ENCODE results near the gene IER5.

The IER5 gene

DNA sequence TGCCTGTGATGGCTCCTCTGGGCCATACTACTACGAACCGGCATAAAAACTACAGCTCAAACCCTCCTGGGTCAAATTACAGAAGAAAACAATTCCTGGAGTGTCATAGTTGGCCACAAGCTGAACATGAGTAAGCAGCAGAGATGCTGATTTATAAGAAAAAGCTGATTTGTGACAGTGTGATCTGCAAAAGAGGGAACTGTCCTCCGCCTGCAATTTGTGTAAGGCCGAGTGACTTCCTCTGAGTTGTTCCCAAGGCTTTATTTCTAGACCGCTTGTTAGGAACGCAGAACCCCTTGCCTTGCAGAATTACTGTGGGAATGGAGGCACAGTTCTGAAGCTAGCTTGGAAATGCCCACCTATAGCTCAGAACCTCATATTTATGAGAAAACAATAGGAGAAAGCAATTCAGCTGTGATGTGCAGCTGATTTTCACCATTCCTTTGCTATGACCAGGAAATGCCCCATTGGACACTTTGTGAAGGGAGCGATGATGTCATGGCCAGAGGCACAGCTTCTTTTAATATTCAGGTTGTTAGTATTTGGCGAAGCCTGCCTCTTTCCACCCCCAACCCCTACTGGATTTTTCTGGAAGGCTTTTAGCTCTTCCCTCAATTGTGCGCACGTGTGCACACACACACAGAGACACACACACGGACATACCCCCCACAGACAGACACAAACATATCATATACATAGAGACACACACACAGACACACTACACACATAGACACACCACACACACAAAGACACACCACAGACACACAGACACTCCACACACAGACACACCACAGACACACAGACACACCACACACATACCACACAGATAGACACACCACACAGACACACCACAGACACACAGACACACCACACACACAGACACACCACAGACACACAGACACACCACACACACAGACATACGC lies 47.6 kb downstream of the IER5 start:
- DNase-seq, result no peak

DNA sequence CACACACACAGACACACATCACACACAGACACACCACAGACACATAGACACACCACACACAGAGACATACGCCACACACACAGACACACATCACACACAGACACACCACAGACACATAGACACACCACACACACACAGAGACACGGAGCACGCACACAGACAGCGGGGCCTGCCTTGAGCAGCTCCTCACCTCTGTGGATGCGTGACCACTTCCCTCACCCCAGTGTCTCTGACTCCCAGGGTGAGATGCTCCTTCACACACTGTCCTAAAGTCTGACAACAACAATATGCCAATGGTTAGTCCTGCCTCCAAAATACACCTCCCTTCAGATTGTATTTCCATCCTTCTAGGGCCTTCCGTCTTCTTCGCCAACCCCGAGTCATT lies 48.2 kb downstream of the IER5 start:
- no peak for DNase-seq

DNA sequence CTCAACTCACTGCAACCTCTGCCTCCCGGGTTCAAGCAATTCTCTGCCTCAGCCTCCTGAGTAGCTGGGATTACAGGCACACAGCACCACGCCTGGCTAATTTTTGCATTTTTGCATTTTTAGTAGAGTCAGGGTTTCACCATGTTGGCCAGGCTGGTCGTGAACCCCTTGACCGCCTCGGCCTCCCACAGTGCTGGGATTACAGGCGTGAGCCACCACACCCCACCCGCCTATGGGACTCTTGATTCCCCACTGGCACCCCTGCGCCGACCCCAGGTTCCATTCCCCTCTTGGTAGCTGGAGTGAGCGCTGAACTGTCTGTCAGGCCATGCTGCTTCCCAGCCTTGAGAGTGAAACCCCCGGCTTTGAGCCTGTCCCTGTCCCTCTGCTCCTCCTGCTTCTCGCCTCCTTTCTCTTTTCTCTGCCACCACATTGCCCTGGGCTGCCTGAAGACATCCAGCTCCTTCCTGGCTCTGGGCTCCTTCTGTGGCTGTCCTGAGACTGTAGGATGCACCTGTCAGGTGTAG lies 48.8 kb downstream of the IER5 start:
- DNase-seq, result no peak

DNA sequence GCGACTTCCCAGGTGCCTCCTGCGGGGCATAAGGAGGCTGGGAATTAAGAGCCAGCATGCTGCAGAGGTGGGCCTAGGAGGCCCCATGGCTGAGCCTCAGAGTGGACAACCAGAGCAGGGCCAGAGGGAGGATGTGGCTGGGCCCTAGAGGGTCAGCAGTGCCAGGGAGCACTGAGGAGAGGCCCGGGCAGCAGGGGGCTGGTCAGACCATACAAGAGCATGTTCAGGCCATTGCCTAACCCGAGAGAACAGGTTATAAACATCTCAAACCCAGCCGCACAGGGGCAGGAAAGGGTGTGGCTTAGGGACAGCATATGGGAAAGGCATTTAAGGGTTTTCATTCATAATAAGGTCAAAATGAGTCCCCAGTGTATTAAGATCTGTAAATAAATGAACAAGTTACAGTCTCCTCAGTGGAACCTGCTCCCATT lies 51.1 kb downstream of the IER5 start:
- DNase-seq, result no peak

DNA sequence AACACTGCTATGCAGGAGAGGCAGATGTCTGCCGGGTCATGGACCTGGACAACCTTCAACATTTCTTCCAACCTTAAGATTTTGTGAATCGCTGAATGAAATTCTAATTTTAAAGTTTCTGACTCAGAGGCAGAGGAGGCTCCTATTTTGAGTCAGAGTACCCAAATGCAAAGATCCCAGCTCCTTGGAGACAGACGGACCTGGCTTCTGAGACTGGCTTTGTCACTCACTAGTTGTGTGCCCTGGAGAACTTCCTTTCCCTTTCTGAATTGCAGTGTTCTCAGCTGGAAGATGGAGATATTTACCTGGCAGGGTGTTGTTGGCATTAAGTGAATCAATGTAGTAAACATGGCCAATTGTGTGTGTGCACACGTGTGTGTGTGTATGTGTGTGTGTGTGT lies 51.9 kb downstream of the IER5 start:
- no peak for DNase-seq

DNA sequence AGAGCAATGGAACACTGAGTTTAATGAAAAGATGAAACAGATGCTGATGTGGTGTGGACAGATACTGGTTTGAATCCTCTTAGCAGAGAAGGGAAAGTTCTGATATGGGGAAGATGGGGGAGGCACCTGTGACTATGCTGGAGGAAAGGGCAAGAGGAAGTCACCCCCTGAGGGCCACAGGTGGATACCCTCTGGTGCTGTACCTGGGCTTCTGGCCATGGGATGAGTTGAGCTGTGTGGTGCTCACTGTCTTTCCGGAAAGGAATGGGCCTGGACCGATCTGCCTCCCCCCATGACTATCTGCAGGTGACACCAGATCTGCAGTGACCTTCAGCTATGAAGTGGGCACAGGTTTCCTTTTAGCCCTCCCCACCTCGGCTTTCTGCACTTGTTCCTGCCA lies 52.4 kb downstream of the IER5 start:
- no peak for DNase-seq

DNA sequence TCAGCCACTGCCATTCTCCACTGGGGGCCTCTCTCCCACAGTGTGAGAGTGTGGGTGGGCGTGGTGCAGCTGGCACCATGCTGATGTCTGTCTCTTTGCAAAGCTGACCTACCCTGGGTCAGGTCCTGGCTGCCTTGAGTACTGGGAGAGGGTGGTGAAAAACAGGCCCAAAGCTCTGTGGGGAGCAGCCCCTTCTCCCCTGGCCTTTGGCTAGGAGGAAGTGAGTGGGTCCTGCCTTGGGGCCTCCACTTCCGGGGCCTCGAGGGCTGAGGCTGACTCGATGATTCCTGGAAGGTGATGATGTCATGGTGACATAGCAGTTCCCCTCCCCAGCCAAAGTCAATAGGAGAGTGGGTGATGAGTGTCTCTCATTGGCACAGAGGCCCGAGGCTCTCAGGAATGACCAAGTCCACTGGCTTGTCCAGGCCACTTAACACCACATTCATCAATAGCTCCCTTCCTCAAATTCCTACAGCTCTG lies 53.0 kb downstream of the IER5 start:
- peak; percentile 18 for DNase-seq

Measured in CD4-positive, alpha-beta T cell treated with Interleukin-17A for 4 hours (primary cell).